Measurements from ENCODE around the gene ARRB1.

Gene ARRB1

DNA sequence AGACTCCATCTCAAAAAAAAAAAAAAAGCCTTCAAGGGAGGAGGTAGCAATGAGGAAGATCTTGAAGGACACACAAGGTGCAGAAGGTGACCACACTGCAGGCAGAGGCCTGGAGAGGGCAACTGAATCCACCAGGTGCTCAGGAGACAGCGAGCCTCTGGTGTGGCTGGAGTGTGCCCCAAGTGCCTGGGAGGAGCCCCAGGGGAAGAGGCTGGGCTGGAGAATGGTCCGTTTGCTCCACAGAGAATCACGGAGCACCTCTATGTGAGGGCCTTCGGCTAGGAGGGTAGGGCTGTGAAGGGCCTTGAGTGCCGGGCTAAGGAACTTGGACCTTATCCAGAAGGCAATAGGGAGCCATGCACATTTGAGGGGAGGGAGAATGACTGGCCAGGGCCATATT lies 50.3 kb downstream of the ARRB1 start:
- no peak for DNase-seq (ENCODE audit: low read depth)

DNA sequence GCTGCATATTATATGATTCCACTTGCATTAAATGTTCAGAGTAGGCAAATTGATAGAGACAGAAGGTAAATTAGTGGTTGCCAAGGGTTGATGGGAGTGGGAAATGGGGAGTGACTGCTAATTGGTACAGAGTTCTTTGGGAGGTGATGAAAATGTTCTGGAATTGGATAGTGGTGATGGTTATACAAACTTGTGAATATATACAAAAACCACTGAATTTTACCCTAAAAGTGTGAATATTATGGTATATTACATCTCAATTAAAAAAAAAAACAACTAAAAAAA lies 52.5 kb downstream of the ARRB1 start:
- no peak for DNase-seq (ENCODE audit: low read depth)

DNA sequence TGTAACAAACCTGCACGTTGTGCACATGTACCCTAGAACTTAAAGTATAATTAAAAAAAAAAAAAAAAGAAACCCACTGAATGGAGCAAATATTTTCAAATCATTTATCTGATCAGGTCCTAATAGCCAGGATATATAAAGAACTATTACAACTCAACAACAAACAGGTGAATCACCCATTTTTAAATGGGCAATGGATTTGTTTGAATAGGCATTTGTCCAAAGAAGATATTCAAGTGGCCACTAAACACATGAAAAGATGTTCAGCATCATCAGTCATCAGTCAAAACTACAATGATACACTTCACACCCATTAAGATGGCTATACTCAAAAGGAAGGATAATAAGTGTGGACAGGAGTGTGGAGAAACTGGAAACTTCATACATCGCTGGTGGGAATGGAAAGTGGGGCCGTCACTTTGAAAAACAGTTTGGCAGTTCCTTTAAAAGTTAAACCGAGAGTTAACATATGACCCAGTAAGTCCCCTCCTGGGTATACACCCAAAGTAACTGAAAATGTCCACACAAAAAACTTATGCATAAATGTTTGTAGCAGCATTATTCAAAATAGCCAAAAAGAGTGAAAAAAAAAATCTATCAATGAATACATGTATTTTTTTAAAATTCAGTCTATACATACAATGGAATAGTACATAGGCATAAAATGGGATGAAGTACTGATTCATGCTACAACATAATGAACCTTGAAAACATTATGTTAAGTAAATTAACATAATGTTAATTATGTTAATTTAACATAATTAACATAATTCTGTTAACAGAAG lies 53.1 kb downstream of the ARRB1 start:
- DNase-seq (ENCODE audit: low read depth): no peak

DNA sequence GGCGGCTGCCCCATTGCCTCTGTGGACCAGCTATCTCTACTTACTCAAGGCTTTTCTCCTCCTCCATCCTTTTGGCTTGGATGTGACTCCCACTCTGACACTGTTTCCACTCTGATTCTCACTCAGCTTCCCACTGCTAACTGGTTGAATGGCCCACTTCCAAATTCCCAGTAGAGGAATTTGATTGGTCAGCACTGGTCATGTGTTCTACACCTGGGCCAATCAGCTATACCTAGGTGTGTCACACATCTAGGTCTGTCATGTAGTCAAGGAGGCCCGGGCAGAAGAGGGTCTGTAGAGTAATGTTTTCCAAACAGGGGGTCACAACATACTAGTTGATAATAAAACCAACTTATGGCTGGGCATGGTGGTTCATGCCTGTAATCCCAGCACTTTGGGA lies 57.6 kb downstream of the ARRB1 start:
- no peak for DNase-seq (ENCODE audit: low read depth)

DNA sequence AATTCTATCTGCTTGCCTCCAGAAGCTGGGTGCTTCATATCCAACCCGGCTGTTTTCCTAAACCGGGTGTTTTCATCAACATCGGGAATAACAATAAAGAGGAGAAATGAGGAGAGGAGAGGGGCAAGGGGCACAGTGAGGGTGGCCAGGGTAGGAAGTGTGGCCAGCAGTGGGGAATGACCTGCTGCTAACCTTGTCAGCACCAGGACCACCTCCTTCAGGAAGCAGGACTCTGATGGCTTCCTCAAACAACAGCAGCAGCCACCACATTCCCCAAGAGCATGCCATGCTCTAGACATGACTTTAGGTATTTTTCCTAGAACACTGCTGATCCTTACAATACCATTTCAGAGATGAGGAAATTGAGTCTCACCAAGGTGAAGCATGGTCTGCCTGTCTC lies 58.5 kb downstream of the ARRB1 start:
- no peak for DNase-seq (ENCODE audit: low read depth)

DNA sequence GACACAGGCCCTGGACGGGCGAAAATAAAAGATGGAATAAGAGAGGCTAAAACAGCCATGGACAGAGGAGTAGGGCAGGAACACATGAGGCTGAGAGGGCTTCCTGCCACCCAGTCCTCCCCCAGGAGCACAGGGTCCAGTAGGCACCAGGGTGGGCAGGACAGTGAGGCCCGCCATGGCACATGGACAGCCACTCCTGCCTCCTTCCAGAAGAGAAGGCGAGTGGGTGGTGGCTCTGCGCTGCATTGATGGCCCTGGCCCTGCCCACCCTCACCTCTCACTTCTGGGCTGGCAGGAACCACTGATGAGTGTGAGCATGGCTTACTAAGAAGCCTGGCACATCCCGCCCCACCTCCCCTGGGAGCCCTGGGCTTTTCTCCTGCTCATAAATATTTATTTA lies 59.7 kb downstream of the ARRB1 start:
- no peak for DNase-seq (ENCODE audit: low read depth)

GRCh38 chr11:75289919-75290318 lies 61.5 kb downstream of the ARRB1 start:
- DNase-seq (ENCODE audit: low read depth): no peak

DNA sequence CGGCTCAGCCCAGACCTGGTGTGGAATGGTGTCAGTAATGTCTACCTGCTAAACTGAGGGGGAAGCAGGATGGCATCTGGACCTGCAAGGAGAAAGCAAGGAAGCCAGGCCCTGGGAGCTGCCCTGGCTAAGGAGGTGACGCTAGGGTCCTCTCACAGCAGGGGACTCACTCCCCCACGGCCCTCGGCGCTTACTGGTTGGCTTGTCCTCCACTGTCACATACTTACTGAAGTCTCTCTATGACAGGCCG lies 62.0 kb downstream of the ARRB1 start:
- no peak for DNase-seq (ENCODE audit: low read depth)

GRCh38 chr11:75287579-75287978 lies 63.9 kb downstream of the ARRB1 start:
- no peak for DNase-seq (ENCODE audit: low read depth)

DNA sequence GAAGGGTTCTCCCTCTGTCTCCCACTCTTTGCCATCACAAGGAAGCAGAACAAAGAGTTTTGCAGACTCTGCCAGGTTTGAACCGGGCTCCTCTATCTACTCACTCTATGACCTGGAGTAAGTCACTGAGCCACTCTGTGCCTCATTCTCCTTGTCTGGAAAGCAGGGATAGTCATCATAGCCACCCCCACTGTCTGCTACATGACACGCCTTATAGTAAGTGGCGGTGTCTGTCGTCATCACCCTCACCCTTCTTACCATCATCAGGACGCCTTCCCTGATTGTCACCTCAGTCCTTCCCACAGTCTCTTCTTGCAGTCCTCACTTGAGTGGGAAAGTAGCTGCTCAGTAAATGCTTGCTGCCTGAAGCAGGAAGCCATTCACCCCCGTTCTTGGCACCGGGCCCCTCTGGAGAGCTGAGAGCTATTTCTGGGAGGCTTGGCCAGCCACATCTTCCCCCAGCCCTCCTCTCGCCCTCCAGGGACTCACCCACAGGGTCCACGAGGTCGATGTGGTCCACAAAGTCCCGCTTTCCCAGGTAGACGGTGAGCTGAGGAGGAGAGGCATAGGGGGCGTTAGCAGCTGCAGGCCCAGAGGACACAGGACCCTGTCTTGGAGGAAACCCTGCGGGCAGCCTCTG lies 64.5 kb downstream of the ARRB1 start:
- no peak for DNase-seq (ENCODE audit: low read depth)

GRCh38 chr11:75285776-75286360 lies 65.6 kb downstream of the ARRB1 start:
- no peak for DNase-seq (ENCODE audit: low read depth)

GRCh38 chr11:75283391-75283931 lies 68.0 kb downstream of the ARRB1 start:
- DNase-seq (ENCODE audit: low read depth): no peak

- no peak for DNase-seq (ENCODE audit: low read depth)
These were observed 69.9 kb downstream of the ARRB1 start for GRCh38 chr11:75281469-75282095.

DNA sequence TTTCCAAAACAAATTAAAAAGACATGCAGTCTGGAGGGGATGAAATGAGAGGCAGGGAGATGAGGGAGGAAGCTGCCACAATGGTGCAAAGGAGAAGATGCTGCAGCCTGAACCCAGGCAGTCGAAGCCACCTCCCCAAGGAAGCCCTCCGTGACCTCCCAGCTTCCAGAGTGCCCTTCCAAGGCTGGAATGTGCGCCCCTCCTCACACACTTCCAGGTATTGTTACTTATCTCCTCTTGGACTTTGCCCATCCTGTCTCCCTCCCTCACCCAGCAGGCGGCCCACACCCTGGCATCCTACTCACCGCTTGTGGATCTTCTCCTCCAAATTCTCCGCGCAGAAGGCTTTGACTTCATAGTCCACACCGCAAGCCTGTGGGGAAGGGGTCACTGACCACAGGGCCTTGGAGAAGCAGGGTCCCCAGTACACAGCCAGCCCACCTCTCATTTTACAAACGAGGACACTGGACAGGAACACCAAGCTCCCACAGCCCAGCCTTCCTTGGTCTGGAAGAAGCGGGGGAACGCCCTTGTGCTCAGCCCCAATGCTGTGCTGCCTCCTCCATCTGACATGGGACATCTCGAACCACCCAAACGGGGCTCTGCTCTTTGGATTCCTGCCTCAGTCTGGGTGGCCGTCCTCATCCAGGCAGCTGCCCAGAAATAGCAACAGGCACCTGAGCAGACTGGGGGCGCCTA lies 70.5 kb downstream of the ARRB1 start:
- no peak for DNase-seq (ENCODE audit: low read depth)

GRCh38 chr11:75280227-75280701 lies 71.2 kb downstream of the ARRB1 start:
- peak; percentile 54 for DNase-seq (ENCODE audit: low read depth)

DNA sequence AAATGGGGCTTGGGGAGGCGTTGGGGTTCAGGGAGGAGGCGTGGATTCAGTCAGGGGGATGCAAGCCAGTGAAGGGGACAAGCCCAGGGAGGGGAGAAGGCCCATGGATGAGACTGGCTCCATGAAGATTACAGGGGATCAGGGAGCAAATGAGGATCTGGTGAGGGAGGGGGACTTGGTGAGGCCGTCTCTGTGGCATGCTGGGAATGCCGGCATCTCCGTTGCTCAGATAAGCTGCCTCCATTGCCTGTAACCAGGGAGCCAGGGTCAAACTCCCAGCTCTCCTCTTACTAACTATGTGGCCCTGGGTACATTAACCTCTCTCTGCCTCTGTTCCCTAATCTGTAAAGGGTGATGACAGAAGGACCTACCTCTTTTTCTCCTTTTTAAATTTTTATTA lies 72.2 kb downstream of the ARRB1 start:
- DNase-seq (ENCODE audit: low read depth): no peak

DNA sequence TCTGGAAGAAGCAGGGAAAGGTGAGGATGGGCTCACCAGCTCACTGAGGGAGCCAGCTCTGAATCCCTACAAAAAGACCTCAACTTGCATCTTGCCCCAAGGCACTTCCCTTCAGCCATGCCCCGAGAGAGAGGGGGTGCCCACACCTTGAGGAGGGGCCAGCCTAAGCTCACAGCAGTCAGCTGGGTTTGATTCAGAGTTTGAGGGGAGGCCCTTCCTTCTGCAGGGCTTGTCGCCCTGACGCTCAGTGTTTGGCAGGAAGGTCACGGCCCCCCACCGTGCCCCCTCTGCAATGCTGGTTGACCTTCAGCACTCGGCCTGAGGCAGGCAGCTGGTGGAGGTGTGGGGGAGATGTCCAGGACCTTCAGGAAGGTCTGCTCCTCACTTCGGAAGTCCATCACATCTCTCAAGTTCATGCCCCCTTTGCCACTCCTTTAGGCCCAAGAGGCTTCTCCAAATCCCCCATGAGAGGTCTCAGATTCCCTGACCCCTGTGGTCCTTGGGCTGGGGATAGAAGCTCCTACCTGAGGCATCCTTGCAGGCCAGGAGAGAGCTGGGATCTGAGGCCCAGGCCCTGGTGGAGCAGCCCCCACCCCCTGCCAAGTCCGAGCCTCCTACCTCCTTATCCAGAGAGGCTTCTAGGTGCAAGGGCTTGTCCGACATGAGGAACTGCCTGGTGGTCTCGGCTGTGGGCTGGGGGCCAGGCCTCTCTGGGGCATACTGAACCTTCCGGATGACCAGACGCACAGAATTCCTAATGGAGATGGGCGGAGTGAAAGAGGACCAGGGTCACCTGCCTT lies 73.3 kb downstream of the ARRB1 start:
- no peak for DNase-seq (ENCODE audit: low read depth)

DNA sequence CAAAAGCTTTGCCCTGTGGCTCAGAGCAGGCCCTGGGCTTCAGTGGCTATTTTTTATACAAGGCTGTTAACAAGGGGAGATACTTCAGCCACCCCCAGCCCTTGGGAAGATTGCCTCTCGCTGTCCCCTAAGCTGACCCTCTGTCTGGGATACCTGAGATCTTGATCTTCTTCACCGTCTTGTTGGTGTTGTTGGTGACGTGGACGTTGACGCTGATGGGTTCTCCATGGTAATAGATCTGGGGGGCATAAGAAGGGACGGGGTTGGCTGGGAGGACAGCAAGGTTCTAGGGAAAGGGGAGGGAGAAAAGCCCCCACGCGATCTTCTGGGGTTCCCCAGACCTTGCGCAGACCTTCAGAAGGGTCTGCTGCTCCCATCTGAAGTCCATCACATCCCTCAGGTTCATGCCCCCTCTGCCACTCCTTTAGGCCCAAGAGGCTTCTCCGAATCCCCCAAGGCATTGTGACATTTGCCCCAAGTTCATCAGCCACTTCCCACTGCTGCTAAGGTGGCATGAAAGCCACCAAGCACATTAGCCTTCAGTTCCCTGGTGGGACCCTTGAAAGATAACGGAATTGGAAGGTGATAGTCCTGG lies 74.2 kb downstream of the ARRB1 start:
- DNase-seq (ENCODE audit: low read depth): no peak

DNA sequence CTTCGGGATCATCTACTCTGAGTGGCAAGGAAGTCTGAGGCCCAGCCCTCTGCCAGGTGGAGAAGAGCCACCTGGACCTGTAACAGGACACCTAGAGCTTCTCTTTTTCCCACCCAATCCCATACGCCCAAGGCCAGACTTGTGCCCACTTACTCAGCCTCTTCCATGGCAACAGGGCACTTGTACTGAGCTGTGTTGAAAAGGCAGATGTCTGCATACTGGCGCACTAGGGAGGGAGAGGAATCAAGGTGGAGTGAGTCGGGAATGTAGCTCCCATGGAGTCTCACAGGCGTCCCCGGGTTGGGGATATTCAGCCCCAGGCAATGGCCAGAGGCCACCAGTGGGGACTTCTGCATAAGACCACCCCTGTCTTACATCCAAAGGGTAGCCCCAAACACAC lies 74.8 kb downstream of the ARRB1 start:
- no peak for DNase-seq (ENCODE audit: low read depth)

- no peak for DNase-seq (ENCODE audit: low read depth)
These were observed 75.3 kb downstream of the ARRB1 start for GRCh38 chr11:75276186-75276585.

GRCh38 chr11:75275581-75275980 lies 75.9 kb downstream of the ARRB1 start:
- DNase-seq (ENCODE audit: low read depth): peak; percentile 33
